Measurements from ENCODE around the gene KIF9. TPM values are rescaled to one million over a fixed set of nuclear protein-coding genes. Genes with fewer than 3 reads are reported as not detected.
"Not testable (repeated sequence)": the region's sequence is repeated elsewhere in the genome, so short reads cannot be mapped to it uniquely, and the experiment has no call there.

Gene KIF9
- total RNA-seq, 1 donor from 2014 or later: 4.3 TPM

- Mint-ChIP-seq H3K36me3 (ENCODE audit: low read depth) (peaks cover 3% of the 10 kb centered on the region), H3K27ac (ENCODE audit: unreplicated experiment) (no peak overlapping the region), H3K4me3 (ENCODE audit: unreplicated experiment) (no peak overlapping the region), H3K27me3 (ENCODE audit: low read depth) (no peaks in the 10 kb centered on the region), H3K9me3 (ENCODE audit: low read depth) (no peaks in the 10 kb centered on the region), H3K4me1 (ENCODE audit: low read depth) (peaks cover 21% of the 10 kb centered on the region)
- no peak for DNase-seq (ENCODE audit: low spot score)
- TF ChIP-seq CTCF (IDR thresholded peaks at IDR 0.05): no peak
Observed at GRCh38 chr3:47315069-47315647, 32.6 kb upstream of the KIF9 start.

- H3K27me3 Mint-ChIP-seq (ENCODE audit: low read depth): no peaks in the 10 kb centered on the region
- peaks cover 3% of the 10 kb centered on the region for H3K36me3 Mint-ChIP-seq (ENCODE audit: low read depth)
- H3K9me3 Mint-ChIP-seq (ENCODE audit: low read depth): no peaks in the 10 kb centered on the region
- no peak overlapping the region for H3K4me3 Mint-ChIP-seq (ENCODE audit: unreplicated experiment)
- H3K4me1 Mint-ChIP-seq (ENCODE audit: low read depth): peaks cover 20% of the 10 kb centered on the region
- DNase-seq (ENCODE audit: low spot score): no peak
- H3K27ac Mint-ChIP-seq (ENCODE audit: unreplicated experiment): no peak overlapping the region
- no peak for TF ChIP-seq CTCF (IDR thresholded peaks at IDR 0.05)
Observed at GRCh38 chr3:47314056-47314764, 31.6 kb upstream of the KIF9 start.

- peaks cover 5% of the 10 kb centered on the region for H3K36me3 Mint-ChIP-seq (ENCODE audit: low read depth)
- no peak overlapping the region for H3K27ac Mint-ChIP-seq (ENCODE audit: unreplicated experiment)
- DNase-seq (ENCODE audit: low spot score): no peak
- H3K4me1 Mint-ChIP-seq (ENCODE audit: low read depth): peaks cover 13% of the 10 kb centered on the region
- H3K9me3 Mint-ChIP-seq (ENCODE audit: low read depth): no peaks in the 10 kb centered on the region
- H3K27me3 Mint-ChIP-seq (ENCODE audit: low read depth): no peaks in the 10 kb centered on the region
- TF ChIP-seq CTCF (IDR thresholded peaks at IDR 0.05): no peak
- H3K4me3 Mint-ChIP-seq (ENCODE audit: unreplicated experiment): no peak overlapping the region
Observed at GRCh38 chr3:47313341-47314055, 30.9 kb upstream of the KIF9 start.

GRCh38 chr3:47310391-47310790 lies 27.8 kb upstream of the KIF9 start:
- TF ChIP-seq CTCF (IDR thresholded peaks at IDR 0.05): no peak
- H3K9me3 Mint-ChIP-seq (ENCODE audit: low read depth): no peaks in the 10 kb centered on the region
- peaks cover 6% of the 10 kb centered on the region for H3K4me1 Mint-ChIP-seq (ENCODE audit: low read depth)
- no peak for DNase-seq (ENCODE audit: low spot score)
- H3K36me3 Mint-ChIP-seq (ENCODE audit: low read depth): peaks cover 5% of the 10 kb centered on the region
- H3K4me3 Mint-ChIP-seq (ENCODE audit: unreplicated experiment): no peak overlapping the region
- no peaks in the 10 kb centered on the region for H3K27me3 Mint-ChIP-seq (ENCODE audit: low read depth)
- no peak overlapping the region for H3K27ac Mint-ChIP-seq (ENCODE audit: unreplicated experiment)

DNA sequence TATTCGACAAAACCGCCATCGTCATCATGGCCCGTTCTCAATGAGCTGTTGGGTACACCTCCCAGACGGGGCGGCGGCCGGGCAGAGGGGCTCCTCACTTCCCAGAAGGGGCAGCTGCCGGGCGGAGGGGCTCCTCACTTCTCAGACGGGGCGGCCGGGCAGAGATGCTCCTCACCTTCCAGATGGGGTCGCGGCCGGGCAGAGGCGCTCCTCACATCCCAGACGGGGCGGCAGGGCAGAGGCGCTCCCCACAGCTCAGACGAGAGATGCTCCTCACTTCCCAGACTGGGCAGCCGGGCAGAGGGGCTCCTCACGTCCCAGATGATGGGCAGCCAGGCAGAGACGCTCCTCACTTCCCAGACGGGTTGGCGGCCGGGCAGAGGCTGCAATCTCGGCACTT lies 26.6 kb upstream of the KIF9 start:
- H3K4me1 Mint-ChIP-seq (ENCODE audit: low read depth); H3K27ac Mint-ChIP-seq (ENCODE audit: unreplicated experiment); H3K9me3 Mint-ChIP-seq (ENCODE audit: low read depth); H3K36me3 Mint-ChIP-seq (ENCODE audit: low read depth); H3K27me3 Mint-ChIP-seq (ENCODE audit: low read depth); H3K4me3 Mint-ChIP-seq (ENCODE audit: unreplicated experiment): not testable (repeated sequence)
- peak; percentile 69 for DNase-seq (ENCODE audit: low spot score)

Data from chondrocyte (in vitro differentiated cells).